PC-3 (cell line): ENCODE results near the gene ALDH3A2.

ENCODE experiments used
- CTCF ChIP-seq: fragments of 300-600 bp; sonication (generic); conservative IDR thresholded peaks from 2 replicates; pipeline ENCODE4 v1.5.1; 2017; ENCODE audit warnings: antibody characterized with exemption, low read depth, mild to moderate bottlenecking, low read length
- EZH2 ChIP-seq: fragments of 300-600 bp; sonication (generic); IDR thresholded peaks from one replicate; pipeline ENCODE4 v1.6.1; 2017; ENCODE audit warnings: antibody characterized with exemption, mild to moderate bottlenecking, low read length; ENCODE audit not compliant: unreplicated experiment
- EZH2phosphoT487 ChIP-seq: fragments of 300-600 bp; sonication (generic); IDR thresholded peaks from 2 replicates; pipeline ENCODE4 v1.6.1; 2018; ENCODE audit warnings: mild to moderate bottlenecking, antibody characterized with exemption, low read length, borderline replicate concordance

- TF ChIP-seq CTCF (no peak), EZH2 (no peak), EZH2phosphoT487 (no peak)
Measured at GRCh38 chr17:19642373-19642893, 6.1 kb upstream of the ALDH3A2 start.
